GM19455 (cell line): ENCODE measurements around the gene PTGDR.

Experiments
- ATAC-seq: cut with Tn5 transposase; IDR thresholded peaks from one replicate; pipeline ENCODE4 v1.9.1; 2021; ENCODE audit not compliant: unreplicated experiment

Gene PTGDR

GRCh38 chr14:52307905-52308304 lies 40.4 kb downstream of the PTGDR start:
- no peak for ATAC-seq

GRCh38 chr14:52310541-52310940 lies 43.0 kb downstream of the PTGDR start:
- ATAC-seq, result no peak

GRCh38 chr14:52312931-52313355 lies 45.4 kb downstream of the PTGDR start:
- ATAC-seq, result no peak

GRCh38 chr14:52313462-52313861 lies 46.0 kb downstream of the PTGDR start:
- ATAC-seq, result no peak

- peak; percentile 54 for ATAC-seq
Observed at GRCh38 chr14:52313903-52314594, 46.6 kb downstream of the PTGDR start, which contains the start of gene PTGER2. PTGER2 (plus strand) TSS chr14:52314312; CDS start chr14:52314549, 237 bp downstream.

- ATAC-seq, result peak; percentile 41
Observed at GRCh38 chr14:52314595-52315354, 47.3 kb downstream of the PTGDR start.

GRCh38 chr14:52315355-52315718 lies 47.8 kb downstream of the PTGDR start:
- no peak for ATAC-seq

- no peak for ATAC-seq
Observed at GRCh38 chr14:52318062-52318461, 50.6 kb downstream of the PTGDR start.

- ATAC-seq, result no peak
Observed at GRCh38 chr14:52318826-52319645, 51.5 kb downstream of the PTGDR start.

- ATAC-seq, result no peak
Observed at GRCh38 chr14:52319919-52320318, 52.4 kb downstream of the PTGDR start.

- ATAC-seq, result peak; percentile 94
Observed at GRCh38 chr14:52325126-52325525, 57.6 kb downstream of the PTGDR start.

GRCh38 chr14:52325630-52326029 lies 58.1 kb downstream of the PTGDR start:
- ATAC-seq, result no peak
